Vagina (tissue), 2 donors: ENCODE data around the gene ADAMTS19. TPM values are rescaled to one million over a fixed set of nuclear protein-coding genes. Genes with fewer than 3 reads are reported as not detected.

Experiments used
- DNase-seq, 2 donors: peaks; one replicate each; pipeline ENCODE4 v3.0.0-alpha.2; 2017; ENCODE audit errors: extremely low spot score in 2 of 2
- H3K27ac ChIP-seq: fragments of 200-600 bp; sonication (generic); one replicate; pipeline ENCODE4 v1.5.1; 2019
- H3K27me3 ChIP-seq: fragments of 200-600 bp; sonication (generic); one replicate; pipeline ENCODE4 v1.5.1; 2019
- H3K36me3 ChIP-seq, 2 donors: fragments of 200-600 bp; sonication (generic); one replicate each; pipeline ENCODE4 v1.5.1; 2017 to 2019
- H3K4me1 ChIP-seq: fragments of 200-600 bp; sonication (generic); one replicate; pipeline ENCODE4 v1.5.1; 2019
- H3K4me3 ChIP-seq, 2 donors: fragments of 200-600 bp; sonication (generic); 1 replicate in 1 of 2; 2 replicates in 1 of 2; pipeline ENCODE4 v1.5.1; 2016 to 2019
- H3K9me3 ChIP-seq: fragments of 200-600 bp; sonication (generic); one replicate; pipeline ENCODE4 v1.5.1; 2019
- CTCF ChIP-seq, 3 experiments: fragments of 450-650 bp in 2 of 3; fragments of 200-600 bp in 1 of 3; sonication (generic) in 1 of 3; IDR thresholded peaks; one replicate each; pipeline ENCODE4 v1.5.1; 2017 to 2019; ENCODE audit warnings: antibody characterized with exemption in 3 of 3, mild to moderate bottlenecking in 2 of 3, moderate library complexity in 2 of 3
- POLR2A ChIP-seq, 2 donors: fragments of 450-650 bp; IDR thresholded peaks; one replicate each; pipeline ENCODE4 v1.6.1; 2017; ENCODE audit warnings: antibody characterized with exemption in 2 of 2, mild to moderate bottlenecking in 2 of 2, moderate library complexity in 2 of 2
- POLR2AphosphoS5 ChIP-seq, 2 donors: sonication (generic); formaldehyde crosslinking; IDR thresholded peaks; one replicate each; pipeline ENCODE4 v1.9.0; 2017; ENCODE audit warnings: antibody characterized with exemption in 2 of 2, mild to moderate bottlenecking in 2 of 2, low read depth in 1 of 2; ENCODE audit not compliant: insufficient read depth in 1 of 2
- intact Hi-C: fragments of 100-400 bp; cut with DNase I; formaldehyde crosslinking; loops from one replicate; pipeline ENCODE4 v1.15.1; 2023
- total RNA-seq: library from RNA; depleted of rRNA; stranded (reverse); fragments of >200 nt; gene quantifications from one replicate; pipeline ENCODE4 v1.2.3, GENCODE V29; 2016

ADAMTS19 gene
- total RNA-seq, 1 donor from 2014 or later = 1.7 TPM

GRCh38 chr5:129687941-129688340, 227.8 kb downstream of the ADAMTS19 start:
- intact Hi-C loops = no loop called here
- no peak for DNase-seq
- no peak for TF ChIP-seq POLR2A (IDR thresholded peaks at IDR 0.05)

DNA sequence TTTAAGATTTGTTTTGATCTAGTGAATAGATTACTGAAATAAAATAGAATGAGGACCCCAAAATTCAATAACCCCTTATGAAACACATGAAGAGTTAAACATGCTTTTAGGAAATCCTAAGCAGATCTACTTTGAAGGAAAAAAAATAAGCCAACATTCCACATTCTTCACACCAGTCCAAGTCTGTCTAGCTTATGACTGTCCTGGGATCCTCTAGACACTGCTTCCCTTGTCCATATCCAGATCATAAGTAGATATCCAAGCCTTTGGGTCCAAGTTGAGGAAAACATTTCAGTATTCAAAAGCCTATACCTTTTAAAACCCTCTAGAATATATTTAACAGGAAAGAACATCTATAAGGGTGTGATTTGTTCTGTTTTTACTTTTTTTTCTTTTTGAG, 228.9 kb downstream of the ADAMTS19 start:
- Histone ChIP-seq H3K4me3 (no peak overlapping the region), H3K36me3 (no peaks in the 10 kb centered on the region), H3K4me1 (no peaks in the 10 kb centered on the region), H3K27ac (no peak overlapping the region), H3K27me3 (no peaks in the 10 kb centered on the region), H3K9me3 (no peaks in the 10 kb centered on the region)
- no peak for DNase-seq
- intact Hi-C loops = no loop called here
- TF ChIP-seq POLR2AphosphoS5 (IDR thresholded peaks at IDR 0.05; ENCODE audit: insufficient read depth in 1 of 2, low read depth in 1 of 2) (no peak), CTCF (IDR thresholded peaks at IDR 0.05) (no peak), POLR2A (IDR thresholded peaks at IDR 0.05) (no peak)

More at GRCh38 chr5:129687941-129688340, 227.8 kb downstream of the ADAMTS19 start:
- Histone ChIP-seq H3K27me3 (no peaks in the 10 kb centered on the region), H3K36me3 (no peaks in the 10 kb centered on the region), H3K4me1 (no peaks in the 10 kb centered on the region), H3K4me3 (no peak overlapping the region), H3K27ac (no peak overlapping the region), H3K9me3 (no peaks in the 10 kb centered on the region)

- DNase-seq = no peak
- TF ChIP-seq CTCF (IDR thresholded peaks at IDR 0.05) (no peak), POLR2AphosphoS5 (IDR thresholded peaks at IDR 0.05; ENCODE audit: insufficient read depth in 1 of 2, low read depth in 1 of 2) (no peak), POLR2A (IDR thresholded peaks at IDR 0.05) (no peak)
- H3K4me1 ChIP-seq = no peaks in the 10 kb centered on the region
- intact Hi-C loops = no loop called here
- no peak overlapping the region for H3K4me3 ChIP-seq
- no peaks in the 10 kb centered on the region for H3K27me3 ChIP-seq
- H3K36me3 ChIP-seq = no peaks in the 10 kb centered on the region
- H3K27ac ChIP-seq = no peak overlapping the region
- H3K9me3 ChIP-seq = no peaks in the 10 kb centered on the region
Observed at GRCh38 chr5:129691220-129691619, 231.1 kb downstream of the ADAMTS19 start.

DNA sequence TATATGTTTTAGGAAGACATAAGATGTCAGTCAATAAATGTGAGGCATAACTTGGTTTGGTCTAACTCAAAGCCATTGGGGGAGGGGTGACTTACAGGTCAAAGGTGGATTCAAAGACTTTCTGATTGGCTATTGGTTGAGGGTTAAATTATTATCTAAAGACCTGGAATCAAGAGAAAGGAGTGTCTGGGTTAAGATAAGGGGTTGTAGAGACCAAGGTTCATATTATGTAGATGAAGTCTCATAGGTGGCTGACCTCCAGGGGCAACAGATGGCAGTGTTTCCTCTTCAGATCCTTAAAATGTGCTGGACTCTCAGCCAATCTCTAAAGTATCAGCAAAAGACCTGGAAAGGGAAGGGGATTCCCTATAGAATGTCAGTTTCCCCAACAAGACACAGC, 236.5 kb downstream of the ADAMTS19 start:
- TF ChIP-seq CTCF (IDR thresholded peaks at IDR 0.05) (no peak), POLR2A (IDR thresholded peaks at IDR 0.05) (no peak), POLR2AphosphoS5 (IDR thresholded peaks at IDR 0.05; ENCODE audit: insufficient read depth in 1 of 2, low read depth in 1 of 2) (no peak)
- H3K4me1 ChIP-seq = no peaks in the 10 kb centered on the region
- intact Hi-C loops = no loop called here
- no peaks in the 10 kb centered on the region for H3K27me3 ChIP-seq
- no peaks in the 10 kb centered on the region for H3K9me3 ChIP-seq
- DNase-seq = no peak
- H3K4me3 ChIP-seq = no peak overlapping the region
- H3K27ac ChIP-seq = no peak overlapping the region
- no peaks in the 10 kb centered on the region for H3K36me3 ChIP-seq

- Histone ChIP-seq H3K9me3 (no peaks in the 10 kb centered on the region), H3K4me1 (no peaks in the 10 kb centered on the region), H3K27me3 (no peaks in the 10 kb centered on the region), H3K36me3 (no peaks in the 10 kb centered on the region), H3K4me3 (no peak overlapping the region), H3K27ac (no peak overlapping the region)
- intact Hi-C loops = no loop called here
- DNase-seq = no peak
- TF ChIP-seq POLR2AphosphoS5 (IDR thresholded peaks at IDR 0.05; ENCODE audit: insufficient read depth in 1 of 2, low read depth in 1 of 2) = no peak
- no peak for TF ChIP-seq POLR2A (IDR thresholded peaks at IDR 0.05)
- no peak for TF ChIP-seq CTCF (IDR thresholded peaks at IDR 0.05)
Observed at GRCh38 chr5:129698661-129699060, 238.6 kb downstream of the ADAMTS19 start.

DNA sequence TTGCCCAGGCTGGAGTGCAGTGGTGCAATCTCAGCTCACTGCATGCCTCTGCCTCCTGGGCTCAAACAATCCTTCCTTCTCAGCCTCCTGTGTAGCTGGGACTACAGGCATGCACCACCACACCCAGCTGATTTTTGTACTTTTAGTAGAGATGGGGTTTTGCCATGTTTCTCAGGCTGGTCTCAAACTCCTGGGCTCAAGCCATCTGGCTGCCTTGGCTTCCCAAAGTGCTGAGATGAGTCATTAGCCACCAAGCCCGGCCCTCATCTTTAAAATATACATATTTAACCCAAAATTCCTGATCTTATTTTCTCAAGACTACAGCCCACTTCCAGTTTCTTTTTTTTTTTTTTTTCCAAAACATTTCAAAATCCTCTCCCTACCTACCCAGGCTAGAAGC, 256.1 kb downstream of the ADAMTS19 start:
- Histone ChIP-seq H3K4me3 (no peak overlapping the region), H3K27ac (no peak overlapping the region), H3K9me3 (no peaks in the 10 kb centered on the region), H3K36me3 (no peaks in the 10 kb centered on the region), H3K27me3 (no peaks in the 10 kb centered on the region), H3K4me1 (no peaks in the 10 kb centered on the region)
- intact Hi-C loops = no loop called here
- DNase-seq = no peak
- no peak for TF ChIP-seq POLR2A (IDR thresholded peaks at IDR 0.05)
